Stimulated activated CD4-positive, alpha-beta T cell treated with anti-CD3 and anti-CD28 coated beads, TNF-alpha, amount 100 ng/mL, for 24 hours (primary cell): Measurements from ENCODE around the gene EIF3D.

Experiments used
- DNase-seq, 3 experiments: peaks; one replicate each; pipeline ENCODE4 v3.0.0-alpha.2; 2020; ENCODE audit warnings: low read depth in 3 of 3

The EIF3D gene, protein sequence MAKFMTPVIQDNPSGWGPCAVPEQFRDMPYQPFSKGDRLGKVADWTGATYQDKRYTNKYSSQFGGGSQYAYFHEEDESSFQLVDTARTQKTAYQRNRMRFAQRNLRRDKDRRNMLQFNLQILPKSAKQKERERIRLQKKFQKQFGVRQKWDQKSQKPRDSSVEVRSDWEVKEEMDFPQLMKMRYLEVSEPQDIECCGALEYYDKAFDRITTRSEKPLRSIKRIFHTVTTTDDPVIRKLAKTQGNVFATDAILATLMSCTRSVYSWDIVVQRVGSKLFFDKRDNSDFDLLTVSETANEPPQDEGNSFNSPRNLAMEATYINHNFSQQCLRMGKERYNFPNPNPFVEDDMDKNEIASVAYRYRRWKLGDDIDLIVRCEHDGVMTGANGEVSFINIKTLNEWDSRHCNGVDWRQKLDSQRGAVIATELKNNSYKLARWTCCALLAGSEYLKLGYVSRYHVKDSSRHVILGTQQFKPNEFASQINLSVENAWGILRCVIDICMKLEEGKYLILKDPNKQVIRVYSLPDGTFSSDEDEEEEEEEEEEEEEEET

DNA sequence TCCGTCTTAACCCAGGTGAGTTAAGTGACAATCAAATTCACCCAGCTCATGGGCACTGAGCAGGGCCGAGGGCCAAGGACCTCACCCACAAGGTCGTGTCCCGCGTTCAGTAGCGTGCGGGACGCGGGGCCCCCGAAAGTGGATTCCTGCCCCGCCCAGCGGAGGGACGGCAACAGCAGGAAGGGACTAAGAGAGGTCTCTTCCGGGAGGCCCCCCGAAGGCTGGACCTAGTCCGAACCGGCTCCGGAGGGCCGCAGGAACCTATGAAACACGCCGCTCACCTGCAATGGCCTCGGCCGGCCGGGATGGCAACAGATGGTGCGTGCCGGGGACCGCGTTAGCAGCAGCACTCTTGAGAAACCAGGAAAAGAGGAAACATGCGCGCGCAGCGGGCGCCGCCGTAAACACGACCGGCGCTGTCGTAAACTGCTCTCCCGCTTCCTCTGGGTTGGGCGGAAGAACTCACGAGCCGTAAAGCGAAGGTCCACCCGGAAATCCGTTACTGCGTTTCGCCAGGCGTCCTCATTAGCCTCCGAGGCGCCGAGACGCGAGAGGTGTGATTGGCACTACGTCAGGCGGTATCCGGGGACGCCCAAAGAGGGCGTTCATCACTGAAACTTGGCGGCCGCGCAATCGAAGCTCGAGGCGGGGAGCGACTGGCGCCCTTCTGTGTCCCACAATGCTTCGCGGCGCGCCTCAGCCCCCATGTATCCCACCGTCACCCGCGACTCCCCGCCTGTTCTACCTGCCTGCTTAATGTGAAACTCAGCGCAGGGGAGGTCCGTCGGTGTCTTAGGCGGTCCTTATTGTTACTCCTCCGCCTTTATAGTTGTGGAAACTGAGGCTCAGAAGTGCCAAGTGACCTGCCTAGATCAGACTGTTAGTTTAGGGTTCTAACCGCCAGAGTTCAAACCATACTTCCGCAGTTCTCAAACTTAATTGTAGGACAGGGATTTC is at the start of gene EIF3D:
Gene EIF3D, minus strand, starts transcription at position 372 of the 957 bp plus-strand sequence. CDS start 3,045 bp downstream, outside the sequence.
- DNase-seq = peak; percentile 96 to 97 (median 96)

DNA sequence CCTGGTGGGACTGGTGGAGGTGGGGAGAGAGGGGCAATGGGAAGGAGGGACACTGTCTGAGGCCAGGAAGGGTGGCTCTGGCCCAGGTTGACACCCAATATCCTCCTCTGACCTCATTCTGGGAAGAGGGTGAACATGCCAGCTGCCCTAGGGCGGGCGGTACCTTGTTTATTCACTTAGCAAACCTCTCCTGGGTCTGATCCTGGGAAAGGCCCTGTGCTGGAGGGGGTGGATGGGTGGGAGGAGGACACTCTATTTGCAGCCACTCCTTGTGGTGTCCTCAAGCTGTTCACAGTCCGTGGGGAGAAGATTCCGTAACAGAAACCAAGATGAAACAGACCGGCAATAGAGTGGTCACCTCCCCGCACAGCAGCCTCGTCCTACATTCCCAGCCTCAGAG is 49.7 kb upstream of the EIF3D start:
- DNase-seq = no peak

DNA sequence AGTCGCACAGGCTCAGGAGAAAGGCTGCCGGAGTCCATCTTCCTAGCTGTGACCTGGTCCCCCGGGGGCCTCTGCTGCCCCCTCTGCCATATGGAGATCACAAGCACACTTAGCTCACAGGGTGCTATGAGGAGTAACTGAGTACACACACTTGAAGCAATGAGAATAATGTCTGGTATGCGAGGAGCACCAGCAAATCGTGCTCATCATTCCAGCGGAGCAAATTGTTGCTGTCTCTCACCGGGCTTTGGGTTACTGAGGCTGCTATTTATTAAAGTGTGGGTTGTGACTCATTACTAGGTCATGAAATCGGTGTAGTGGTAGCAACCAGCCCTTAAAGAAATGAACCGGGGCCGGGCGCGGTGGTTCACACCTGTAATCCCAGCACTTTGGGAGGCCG is 48.1 kb upstream of the EIF3D start:
- no peak for DNase-seq

DNA sequence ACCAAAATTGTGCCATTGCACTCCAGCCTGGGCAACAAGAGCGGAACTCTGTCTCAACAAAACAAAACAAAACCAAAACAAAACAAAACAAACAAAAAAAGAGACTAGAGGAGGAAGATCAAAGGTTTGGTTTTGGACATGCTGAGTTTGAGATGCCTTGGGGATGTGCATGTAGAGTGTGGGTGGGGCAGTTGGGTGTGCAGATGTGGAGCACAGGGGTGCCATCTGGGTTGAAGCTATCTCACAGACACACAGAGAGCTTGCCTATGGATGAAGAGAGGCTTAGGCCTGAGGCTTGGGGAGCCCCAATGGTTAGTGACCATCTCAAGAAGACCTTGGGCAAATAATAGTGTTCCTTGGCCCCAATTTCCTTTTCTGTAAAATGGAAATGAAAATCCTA is 45.8 kb upstream of the EIF3D start:
- DNase-seq = no peak

DNA sequence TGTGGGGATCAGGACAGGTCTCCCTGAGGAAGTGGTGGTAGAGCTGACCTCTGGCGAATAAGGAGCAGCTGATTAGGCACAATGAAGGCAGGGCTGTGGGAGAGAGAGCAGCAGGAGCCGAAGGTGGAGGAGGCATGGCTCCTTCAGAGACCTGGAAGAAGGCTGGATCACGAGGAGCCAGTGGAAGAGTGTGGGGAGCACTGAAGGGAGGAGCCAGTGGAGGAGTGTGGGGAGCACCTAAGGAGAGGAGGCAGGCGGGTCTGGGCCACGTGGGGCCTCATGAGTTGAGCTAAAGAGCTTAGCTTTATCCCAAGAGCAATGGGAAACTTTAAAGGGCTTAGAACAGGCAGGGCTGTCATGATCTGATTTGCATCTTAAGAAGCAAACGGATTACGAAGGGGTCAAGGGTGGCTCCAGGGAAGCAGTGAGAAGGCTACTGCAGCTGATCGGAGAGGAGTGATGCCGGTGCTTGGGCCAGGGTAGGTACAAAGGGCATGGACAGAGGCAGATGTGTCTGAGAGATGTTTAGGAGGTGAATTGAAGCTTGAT is 44.9 kb upstream of the EIF3D start:
- DNase-seq = no peak

DNA sequence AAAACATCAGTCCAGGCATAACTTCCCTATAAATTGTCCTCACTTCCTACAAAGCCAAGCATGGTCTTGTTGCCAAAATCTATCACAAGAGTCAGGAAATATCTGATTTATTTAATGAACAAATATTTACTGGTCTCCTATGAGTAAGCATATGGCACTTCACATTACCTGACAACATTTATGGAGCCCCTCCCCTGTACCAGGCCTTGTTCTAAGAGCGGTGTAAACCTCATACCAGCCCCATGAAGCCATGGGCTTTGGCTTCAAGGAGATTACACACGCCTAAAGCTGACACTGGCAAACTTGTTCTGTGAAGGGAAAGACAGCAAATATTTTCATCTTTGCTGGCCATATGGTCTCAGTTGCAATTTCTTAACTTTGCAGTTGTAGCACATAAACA is 43.0 kb upstream of the EIF3D start:
- no peak for DNase-seq

DNA sequence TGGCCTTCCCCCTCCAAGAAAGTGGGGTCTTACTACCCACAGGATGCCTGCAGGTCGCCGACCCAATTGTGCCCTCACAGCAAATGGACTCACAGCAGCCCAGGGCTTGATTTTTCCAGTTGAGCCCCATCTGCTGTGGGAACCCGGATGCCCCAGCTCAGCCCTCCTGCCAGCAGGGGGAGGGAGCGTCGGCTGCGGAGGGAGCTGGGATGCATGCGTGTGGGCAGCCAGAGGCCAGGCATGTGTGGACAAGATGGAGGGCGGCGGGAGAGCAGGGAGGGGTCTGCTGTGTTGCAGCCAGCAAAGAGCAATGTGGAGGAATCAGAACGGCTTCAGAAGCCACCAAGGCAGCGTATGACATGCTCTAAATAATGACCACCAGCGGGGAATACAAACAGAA is 41.0 kb upstream of the EIF3D start:
- no peak for DNase-seq

DNA sequence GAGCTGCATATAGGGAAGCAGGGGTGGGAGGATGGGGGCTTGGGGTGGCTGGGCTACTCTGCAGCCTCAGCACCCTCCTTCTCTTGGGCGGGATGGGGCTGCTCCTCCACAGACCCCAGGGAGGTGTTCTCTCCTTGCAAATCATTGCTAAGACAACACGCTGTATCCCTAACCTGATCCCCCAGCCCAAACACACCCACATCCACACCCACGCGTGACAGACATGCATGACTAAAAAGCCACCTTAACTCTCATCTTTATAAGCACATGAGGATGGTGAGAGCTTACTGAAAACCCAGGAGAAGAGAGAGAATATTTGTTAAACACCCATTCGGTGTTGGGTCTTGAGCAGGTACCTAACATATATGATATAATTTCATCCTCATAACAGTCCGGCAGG is 39.9 kb upstream of the EIF3D start:
- DNase-seq = no peak

DNA sequence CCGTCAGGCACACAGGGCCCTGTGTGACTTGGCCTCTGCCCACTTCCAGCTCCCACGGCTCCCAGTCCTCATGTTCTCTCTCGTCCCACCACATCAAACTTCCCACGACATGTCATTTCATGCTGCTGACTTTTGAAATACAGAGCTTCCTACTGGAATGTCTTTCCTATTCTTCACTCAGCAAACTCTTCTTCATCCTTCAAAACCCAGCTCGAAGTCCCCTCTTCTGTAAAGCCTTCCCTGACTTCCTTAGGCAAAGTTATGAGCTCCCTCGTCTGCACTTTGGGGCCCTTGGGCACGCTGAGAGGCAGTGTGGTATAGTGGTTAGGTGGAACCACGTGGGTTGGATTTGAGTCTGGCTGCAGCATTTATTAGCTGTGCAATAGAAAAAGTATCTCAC is 37.8 kb upstream of the EIF3D start:
- DNase-seq = no peak

DNA sequence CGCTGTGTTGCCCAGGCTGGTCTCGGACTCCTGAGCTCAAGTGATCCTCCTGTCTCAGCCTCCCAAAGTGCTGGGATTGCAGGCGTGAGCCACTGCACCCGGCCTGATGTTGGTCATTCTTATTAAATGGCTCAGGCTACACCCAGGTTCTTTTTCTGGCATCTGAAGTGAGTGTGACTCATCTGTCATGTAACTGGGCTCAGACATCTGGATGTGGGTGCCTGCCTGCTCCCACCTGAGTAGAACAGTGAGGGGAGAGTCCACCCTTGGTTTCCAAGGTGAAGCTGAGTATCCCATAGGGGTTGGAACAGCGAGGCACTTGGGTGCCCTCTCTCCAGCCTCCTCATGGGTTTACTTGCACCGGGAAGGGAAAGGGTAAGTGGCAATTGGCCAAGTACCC is 36.7 kb upstream of the EIF3D start:
- no peak for DNase-seq

DNA sequence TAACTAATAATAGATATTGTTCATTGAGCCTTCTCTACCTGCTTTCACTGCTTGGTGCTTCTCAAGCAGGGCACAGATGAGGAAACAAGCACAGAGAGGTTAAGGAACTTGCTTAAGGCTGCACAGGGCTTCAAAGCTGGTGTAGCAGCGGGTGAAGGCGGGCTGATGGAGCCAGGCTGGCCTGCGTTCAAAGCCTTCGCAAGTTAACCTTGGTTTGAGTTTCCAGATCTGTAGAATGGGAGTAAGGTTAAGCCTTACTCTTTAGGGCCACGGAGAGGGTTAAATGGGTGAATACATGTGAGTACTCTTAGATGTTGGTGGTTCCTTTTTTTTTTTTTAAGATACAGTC is 36.2 kb upstream of the EIF3D start:
- no peak for DNase-seq

DNA sequence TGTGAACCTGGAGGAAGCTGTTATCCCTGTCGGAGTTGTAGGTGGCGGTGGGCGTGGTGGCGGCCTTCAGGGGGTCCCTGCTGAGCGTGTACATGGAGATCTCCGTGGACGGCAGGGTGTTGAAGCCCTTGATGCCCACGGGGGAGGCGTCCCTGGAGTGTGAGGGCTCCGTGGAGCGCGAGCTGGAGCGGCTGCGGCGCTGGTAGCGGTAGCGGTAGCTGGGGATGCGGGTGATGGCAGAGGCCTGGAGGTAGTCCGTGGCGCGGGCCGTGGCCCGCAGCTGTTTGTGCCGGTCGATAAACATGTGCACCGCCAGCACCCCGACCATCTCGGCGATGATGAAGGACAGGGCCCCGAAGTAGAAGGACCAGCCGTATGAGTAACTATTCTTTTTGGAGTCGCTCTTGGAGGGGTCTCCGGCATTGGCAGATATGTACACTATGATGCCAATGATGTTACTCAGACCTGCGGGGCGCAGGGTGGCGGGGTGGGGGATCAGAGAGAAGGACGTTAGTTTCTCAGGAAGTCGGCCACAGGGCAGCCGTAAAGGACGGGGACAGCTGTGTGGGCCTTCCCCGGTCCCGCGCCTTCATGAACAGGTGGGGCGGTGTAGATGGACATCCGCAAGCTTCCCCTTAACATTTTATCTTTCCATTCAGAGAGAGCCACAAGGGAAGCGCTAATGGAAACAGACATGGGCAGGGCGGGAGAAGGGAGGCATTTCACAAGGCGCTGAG is 35.6 kb upstream of the EIF3D start:
- DNase-seq = no peak

DNA sequence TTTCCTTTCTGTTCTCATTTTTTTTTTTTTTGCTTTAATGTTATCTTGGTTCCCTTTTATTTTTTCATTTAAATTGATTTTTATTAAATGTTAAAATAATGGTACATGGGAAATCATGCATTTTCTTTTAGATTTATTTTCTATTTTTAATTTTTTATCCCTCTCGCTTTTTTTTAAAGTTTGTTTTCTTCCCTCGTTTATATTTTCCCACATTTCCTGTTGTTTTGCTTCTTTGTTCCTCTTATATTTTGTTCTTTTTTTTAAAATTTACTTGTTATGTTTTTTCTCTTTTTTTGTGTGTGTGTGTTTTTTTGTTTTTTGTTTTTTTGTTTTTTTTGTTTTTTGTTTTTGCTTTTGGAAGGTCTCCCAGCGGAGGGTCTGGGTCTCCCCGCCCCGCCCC is 34.9 kb upstream of the EIF3D start:
- DNase-seq = no peak

DNA sequence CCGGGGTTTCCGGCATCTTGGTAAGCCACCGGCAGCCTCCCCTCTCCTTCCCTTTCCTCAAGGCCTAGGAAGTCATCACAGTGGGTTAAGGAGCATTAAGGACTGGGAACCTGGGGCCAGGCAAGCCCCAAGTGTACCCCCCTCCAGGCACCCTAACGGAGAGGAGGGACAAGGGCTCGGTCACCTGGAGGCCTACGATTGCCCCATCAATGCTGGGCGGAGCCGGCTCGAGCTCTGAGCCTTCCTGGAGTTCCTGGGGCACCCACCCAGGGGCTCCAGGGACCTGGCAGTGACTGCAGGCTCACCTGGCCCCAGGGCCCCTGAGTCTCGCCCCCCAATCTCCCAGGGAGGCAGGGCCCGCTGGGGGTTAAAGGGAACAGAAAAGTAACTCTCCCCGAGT is 34.5 kb upstream of the EIF3D start:
- no peak for DNase-seq

DNA sequence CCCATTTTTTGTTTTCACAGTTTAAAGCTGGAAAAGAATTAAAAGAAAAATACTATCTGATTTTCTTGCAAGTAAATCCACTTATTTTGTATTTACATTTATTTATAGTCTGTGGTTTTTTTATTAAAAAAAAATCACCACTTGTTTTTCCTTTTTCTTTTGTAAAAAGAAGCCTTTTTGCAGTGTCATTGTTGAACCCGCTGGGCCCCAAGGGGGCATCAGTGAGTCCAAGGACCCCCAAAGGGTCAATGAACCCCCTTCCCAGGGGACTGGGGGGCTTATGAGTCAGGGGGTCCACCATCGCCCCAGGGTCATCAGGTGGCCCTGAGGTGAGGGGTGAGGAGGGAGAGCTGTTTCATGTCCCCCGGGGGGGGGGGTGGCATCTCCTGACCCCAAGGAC is 34.0 kb upstream of the EIF3D start:
- no peak for DNase-seq

DNA sequence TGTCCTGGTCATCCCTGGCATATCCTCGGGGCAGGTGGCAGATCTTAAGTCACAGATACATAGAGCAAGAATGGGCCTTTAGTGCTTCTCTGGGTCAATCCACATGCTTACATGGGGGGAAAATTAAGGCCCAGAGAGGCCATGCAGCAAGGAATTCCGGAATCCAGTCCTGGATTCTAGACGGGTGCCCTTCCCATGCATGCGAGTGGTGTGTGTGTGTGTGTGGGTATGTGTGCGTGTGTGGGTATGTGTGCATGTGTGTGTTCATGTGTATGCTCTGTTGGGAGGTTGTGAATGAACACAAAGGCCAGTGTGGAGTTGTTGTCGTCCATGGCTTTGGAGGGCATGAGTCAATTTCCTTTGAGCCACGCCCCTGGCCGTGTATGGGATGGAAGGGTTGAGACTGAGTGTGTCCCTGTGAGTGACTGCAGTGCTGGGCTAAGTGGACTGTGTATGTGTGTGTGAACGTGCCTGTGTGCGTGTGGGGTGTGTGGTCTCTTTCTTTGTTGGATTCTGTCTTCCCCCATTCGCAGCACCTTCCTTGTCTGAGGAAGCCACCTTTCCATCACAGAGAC is 33.4 kb upstream of the EIF3D start:
- DNase-seq = no peak

DNA sequence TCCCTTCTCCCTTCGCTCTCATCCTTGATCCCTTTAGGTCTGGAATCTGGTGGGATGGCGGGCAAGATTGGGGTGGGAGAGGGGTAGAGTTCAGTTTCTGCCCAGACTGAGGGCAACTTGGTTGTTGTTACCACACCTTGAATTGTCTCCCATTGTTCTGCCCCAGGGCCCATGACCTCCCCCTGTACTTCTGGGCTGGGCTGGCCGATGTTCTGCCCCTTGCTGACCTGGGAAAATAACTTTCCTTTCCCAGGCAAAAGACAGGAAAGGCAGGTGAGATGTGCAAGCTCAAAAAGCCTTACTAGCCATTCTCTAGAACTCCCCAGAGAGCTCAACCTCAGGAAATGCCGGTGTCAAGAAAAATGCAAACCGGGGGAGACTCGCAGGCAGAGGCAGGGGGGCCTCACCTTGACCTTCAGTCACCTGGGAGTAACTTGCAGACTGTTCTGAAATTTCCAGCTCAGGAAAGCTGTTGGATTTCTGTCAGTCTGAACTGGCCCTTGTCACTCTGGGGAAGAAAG is 32.4 kb upstream of the EIF3D start:
- no peak for DNase-seq

DNA sequence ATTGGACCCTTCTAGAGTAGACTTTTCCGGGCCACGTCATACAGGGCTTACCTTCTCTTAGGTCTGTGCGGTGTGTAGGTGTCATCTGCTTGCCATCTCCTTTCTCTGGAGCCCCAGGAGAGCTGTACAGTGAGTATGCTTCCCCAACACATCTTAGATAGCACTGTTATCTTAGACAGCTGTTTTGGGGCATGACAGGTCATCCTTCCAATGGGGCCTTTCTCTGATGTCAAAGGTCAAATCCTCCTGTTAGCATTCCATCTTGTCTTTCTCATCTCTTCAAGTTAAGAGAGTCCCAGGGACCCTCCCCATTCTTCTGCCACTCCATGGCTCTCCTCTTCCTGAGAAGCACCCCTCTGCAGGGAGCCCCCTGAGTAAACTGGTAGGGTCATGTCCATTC is 31.0 kb upstream of the EIF3D start:
- no peak for DNase-seq

DNA sequence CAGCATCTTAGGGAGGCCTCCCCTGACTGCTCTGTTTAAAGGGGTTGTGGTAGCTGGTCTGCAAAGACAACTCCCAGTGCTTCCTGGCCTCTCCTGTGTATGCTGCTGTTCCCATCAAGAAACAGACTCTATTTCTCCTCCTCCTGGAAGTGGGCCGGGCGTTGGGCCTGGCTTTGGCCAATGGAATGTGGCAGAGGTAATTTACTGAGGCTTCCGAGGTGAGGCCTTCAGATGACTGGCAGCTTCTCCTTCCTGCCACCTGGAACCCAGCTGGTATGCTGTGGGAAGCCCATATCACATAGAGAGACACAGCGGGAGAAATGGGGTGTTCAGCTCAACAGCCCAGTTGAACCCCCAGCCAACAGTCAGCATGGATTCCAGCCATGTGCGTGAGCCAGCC is 25.1 kb upstream of the EIF3D start:
- DNase-seq = no peak

DNA sequence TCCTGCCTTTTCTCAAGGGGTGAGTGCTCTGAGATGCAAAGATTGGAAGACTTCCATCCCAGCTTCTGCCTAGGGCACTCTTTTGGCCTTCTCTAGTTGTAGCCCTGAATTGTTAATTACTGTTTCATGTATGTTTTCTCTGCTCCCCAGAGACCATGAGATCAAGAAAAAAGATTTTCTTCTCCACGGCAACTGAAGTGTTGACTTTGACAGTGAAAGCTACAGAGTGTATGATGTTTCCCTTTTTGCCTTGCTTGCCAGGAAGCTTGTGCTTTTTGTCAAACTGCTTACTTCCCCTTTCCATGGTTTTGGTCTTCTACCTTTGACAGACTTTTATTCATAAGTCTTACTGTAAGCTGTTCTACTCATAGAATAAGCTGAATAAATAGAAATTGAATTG is 23.3 kb upstream of the EIF3D start:
- DNase-seq = no peak
